ENCODE data around the gene PIK3R3. TPM values are rescaled to one million over a fixed set of nuclear protein-coding genes. Genes with fewer than 3 reads are reported as not detected.

The PIK3R3 gene
- polyA plus RNA-seq, 2 of the 4 experiments (the other 2 are of a cell fraction): 2.1 to 2.2 TPM

- 80% methylated on average over 3 of the region's 3 CpGs for WGBS (ENCODE audit: missing lambda C conversion rate)
- CTCF ChIA-PET: interaction anchor here (0.6 to 1.6 kb wide), 2 partner anchors 36 to 61 kb away, joined by 3 read pairs; no protein-coding TSS in a partner anchor
- FAIRE-seq (no peak), DNase-seq (ENCODE audit: low read depth in 1 of 2, low spot score in 1 of 2) (no peak), ATAC-seq (no peak)
- Histone ChIP-seq H3K9me3 (no peaks in the 10 kb centered on the region), H3K4me1 (peaks cover 6% of the 10 kb centered on the region; the same call in 1 of the 3 replicates), H3K4me2 (no peak overlapping the region), H3K27ac (no peak overlapping the region), H3K4me3 (no peak overlapping the region)
- TF ChIP-seq GATA3 (IDR thresholded peaks at IDR 0.05; ENCODE audit: borderline replicate concordance) (no peak), ELK1 (IDR thresholded peaks at IDR 0.05; ENCODE audit: low read depth, low read length) (no peak), POLR2A (IDR thresholded peaks at IDR 0.05; ENCODE audit: low read length) (no peak), KDM1A (IDR thresholded peaks at IDR 0.05; ENCODE audit: low read depth) (no peak), FOSL2 (IDR thresholded peaks at IDR 0.05) (no peak), FOSL2 (CRISPR knock-in tag; IDR thresholded peaks at IDR 0.05) (no peak), SMC3 (IDR thresholded peaks at IDR 0.05) (no peak), NR3C1 (IDR thresholded peaks at IDR 0.05) (no peak), ESRRA (IDR thresholded peaks at IDR 0.05; ENCODE audit: borderline replicate concordance, low read length) (no peak)
- POLR2A ChIA-PET: no interaction called here
Measured at GRCh38 chr1:46001081-46001785, 131.2 kb downstream of the PIK3R3 start.

GRCh38 chr1:45999507-45999906 lies 132.9 kb downstream of the PIK3R3 start:
- POLR2A ChIA-PET: no interaction called here
- no peaks in the 10 kb centered on the region for H3K9me3 ChIP-seq

More at GRCh38 chr1:45999507-45999906, 132.9 kb downstream of the PIK3R3 start:
- no peak overlapping the region for H3K4me2 ChIP-seq
- 93% methylated on average over 2 of the region's 2 CpGs for WGBS (ENCODE audit: missing lambda C conversion rate)
- DNase-seq (ENCODE audit: low read depth in 1 of 2, low spot score in 1 of 2) (no peak), FAIRE-seq (no peak), ATAC-seq (no peak)
- H3K4me1 ChIP-seq: peaks cover 6% of the 10 kb centered on the region; the same call in 1 of the 3 replicates
- H3K4me3 ChIP-seq: no peak overlapping the region
- no peak overlapping the region for H3K27ac ChIP-seq
- no peak for TF ChIP-seq FOSB (CRISPR knock-in tag; IDR thresholded peaks at IDR 0.05)
- no peak for TF ChIP-seq RFX5 (IDR thresholded peaks at IDR 0.05)
- TF ChIP-seq MAZ (IDR thresholded peaks at IDR 0.05; ENCODE audit: borderline replicate concordance, low read depth, low read length): no peak
- TF ChIP-seq ZC3H11A (IDR thresholded peaks at IDR 0.05): no peak
- TF ChIP-seq ELK1 (IDR thresholded peaks at IDR 0.05; ENCODE audit: low read depth, low read length): no peak
- no peak for TF ChIP-seq MYC (IDR thresholded peaks at IDR 0.05; ENCODE audit: borderline replicate concordance, low read length)
- TF ChIP-seq MAX (IDR thresholded peaks at IDR 0.05): no peak
- no peak for TF ChIP-seq SREBF2 (IDR thresholded peaks at IDR 0.05)
- TF ChIP-seq GATA3 (IDR thresholded peaks at IDR 0.05; ENCODE audit: borderline replicate concordance): no peak
- no peak for TF ChIP-seq RNF2 (IDR thresholded peaks at IDR 0.05; ENCODE audit: borderline replicate concordance, low read depth)
- TF ChIP-seq FOSL2 (IDR thresholded peaks at IDR 0.05): no peak
- no peak for TF ChIP-seq FOSL2 (CRISPR knock-in tag; IDR thresholded peaks at IDR 0.05)
- TF ChIP-seq PBX3 (IDR thresholded peaks at IDR 0.05): no peak
- no peak for TF ChIP-seq EP300 (IDR thresholded peaks at IDR 0.05)
- no peak for TF ChIP-seq NPAS2 (CRISPR knock-in tag; IDR thresholded peaks at IDR 0.05; ENCODE audit: borderline replicate concordance)
- no peak for TF ChIP-seq HES2 (IDR thresholded peaks at IDR 0.05)
- TF ChIP-seq NR3C1 (IDR thresholded peaks at IDR 0.05): no peak
- TF ChIP-seq USF2 (IDR thresholded peaks at IDR 0.05): no peak
- TF ChIP-seq HOXB13 (CRISPR knock-in tag; IDR thresholded peaks at IDR 0.05; ENCODE audit: low read depth): no peak
- no peak for TF ChIP-seq EHMT2 (IDR thresholded peaks at IDR 0.05; ENCODE audit: low read depth)
- TF ChIP-seq TP53 (CRISPR knock-in tag; IDR thresholded peaks at IDR 0.05): no peak
- CTCF ChIA-PET: no interaction called here

Measured in A549 (cell line).